Measurements from ENCODE around the gene RNF43. TPM values are rescaled to one million over a fixed set of nuclear protein-coding genes. Genes with fewer than 3 reads are reported as not detected.

RNF43 gene
- total RNA-seq, 2 experiments from 2014 or later = 0.34 to 1.1 TPM

DNA sequence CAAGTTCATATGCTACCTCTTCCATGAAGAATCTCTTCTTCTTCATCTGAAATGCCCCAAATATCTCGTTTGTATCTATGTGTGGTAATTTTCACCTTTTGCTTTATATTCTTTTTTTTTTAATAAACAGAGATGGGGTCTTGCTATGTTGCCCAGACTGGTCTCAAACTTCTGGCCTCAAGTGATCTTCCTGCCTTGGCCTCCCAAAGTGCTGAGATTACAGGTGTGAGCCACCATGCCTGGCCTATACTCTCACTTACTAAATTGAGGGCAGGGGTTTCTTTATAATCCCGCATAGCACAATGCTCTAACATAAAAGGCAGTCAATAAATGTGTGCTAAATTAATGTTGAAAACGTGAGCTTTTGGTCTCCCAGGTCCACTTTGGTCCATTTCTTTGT, 30.6 kb downstream of the RNF43 start:
- no peak for ATAC-seq
- intact Hi-C loops (cut with micrococcal nuclease) = no loop called here
- Mint-ChIP-seq H3K27ac (no peak overlapping the region), H3K4me1 (ENCODE audit: low read depth) (peaks cover 20% of the 10 kb centered on the region), H3K36me3 (ENCODE audit: low read depth) (no peaks in the 10 kb centered on the region), H3K4me3 (no peak overlapping the region), H3K9me3 (no peaks in the 10 kb centered on the region), H3K27me3 (no peaks in the 10 kb centered on the region)
- ChIA-PET POLR2A (interaction anchor here (0.6 kb wide), 1 partner anchor 264 kb away, joined by 4 read pairs; no protein-coding TSS in a partner anchor), CTCF (no interaction called here)
- TF ChIP-seq, protein P1, sequence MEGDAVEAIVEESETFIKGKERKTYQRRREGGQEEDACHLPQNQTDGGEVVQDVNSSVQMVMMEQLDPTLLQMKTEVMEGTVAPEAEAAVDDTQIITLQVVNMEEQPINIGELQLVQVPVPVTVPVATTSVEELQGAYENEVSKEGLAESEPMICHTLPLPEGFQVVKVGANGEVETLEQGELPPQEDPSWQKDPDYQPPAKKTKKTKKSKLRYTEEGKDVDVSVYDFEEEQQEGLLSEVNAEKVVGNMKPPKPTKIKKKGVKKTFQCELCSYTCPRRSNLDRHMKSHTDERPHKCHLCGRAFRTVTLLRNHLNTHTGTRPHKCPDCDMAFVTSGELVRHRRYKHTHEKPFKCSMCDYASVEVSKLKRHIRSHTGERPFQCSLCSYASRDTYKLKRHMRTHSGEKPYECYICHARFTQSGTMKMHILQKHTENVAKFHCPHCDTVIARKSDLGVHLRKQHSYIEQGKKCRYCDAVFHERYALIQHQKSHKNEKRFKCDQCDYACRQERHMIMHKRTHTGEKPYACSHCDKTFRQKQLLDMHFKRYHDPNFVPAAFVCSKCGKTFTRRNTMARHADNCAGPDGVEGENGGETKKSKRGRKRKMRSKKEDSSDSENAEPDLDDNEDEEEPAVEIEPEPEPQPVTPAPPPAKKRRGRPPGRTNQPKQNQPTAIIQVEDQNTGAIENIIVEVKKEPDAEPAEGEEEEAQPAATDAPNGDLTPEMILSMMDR (IDR thresholded peaks at IDR 0.05) = no peak
- DNase-seq = no peak

DNA sequence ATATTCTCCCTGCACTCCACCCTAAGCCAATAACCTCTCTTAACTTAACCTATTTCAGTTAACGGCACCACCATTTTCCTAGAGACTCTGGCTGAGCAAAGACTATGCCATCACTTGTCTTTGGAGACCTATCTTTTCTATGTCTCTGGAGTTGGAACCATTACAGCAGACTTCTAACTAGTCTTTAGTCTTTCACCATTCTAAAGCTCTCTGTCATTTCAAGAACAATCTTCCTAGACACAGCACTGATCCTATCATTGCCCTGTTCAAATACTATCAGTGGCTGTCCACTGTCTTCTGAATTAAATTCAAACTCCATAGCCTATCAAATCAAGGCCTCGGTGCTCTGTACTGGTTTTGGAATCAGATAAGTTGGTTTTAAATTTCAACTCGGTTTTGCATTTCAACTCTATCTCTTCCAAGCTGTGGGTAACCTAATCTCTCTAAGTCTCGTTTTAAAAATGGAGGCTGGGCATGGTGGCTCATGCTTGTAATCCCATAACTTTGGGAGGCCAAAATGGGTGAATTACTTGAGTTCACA, 31.9 kb downstream of the RNF43 start:
- H3K4me1 Mint-ChIP-seq (ENCODE audit: low read depth) = peaks cover 27% of the 10 kb centered on the region
- H3K9me3 Mint-ChIP-seq = no peaks in the 10 kb centered on the region
- no peaks in the 10 kb centered on the region for H3K27me3 Mint-ChIP-seq
- H3K36me3 Mint-ChIP-seq (ENCODE audit: low read depth) = no peaks in the 10 kb centered on the region
- CTCF ChIA-PET = interaction anchor here (0.9 kb wide), 1 partner anchor 54 kb away, joined by 3 read pairs; no protein-coding TSS in a partner anchor
- no peak overlapping the region for H3K4me3 Mint-ChIP-seq
- H3K27ac Mint-ChIP-seq = no peak overlapping the region
- intact Hi-C loops (cut with micrococcal nuclease) = no loop called here
- DNase-seq (no peak), ATAC-seq (no peak)
- TF ChIP-seq, protein P1 (IDR thresholded peaks at IDR 0.05) = no peak
- POLR2A ChIA-PET = no interaction called here

DNA sequence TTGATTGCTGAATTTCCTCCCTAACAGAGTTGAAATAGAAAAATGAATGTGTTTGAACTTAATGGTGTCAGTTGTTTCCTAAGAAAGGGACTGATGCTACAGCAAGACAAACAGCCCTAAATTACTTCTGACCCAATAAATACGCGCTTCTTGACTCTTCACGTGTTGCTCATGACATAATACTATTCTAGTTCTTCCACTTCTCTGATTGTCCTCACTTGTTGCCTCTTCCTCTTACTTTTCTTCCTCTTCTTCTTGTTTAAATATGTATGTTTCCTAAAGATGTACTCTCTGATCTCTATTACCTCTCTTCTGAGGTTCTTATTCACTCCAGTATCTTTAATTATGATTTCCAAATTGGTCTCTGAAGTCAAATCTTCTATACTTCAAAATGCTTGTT, 32.4 kb downstream of the RNF43 start:
- Mint-ChIP-seq H3K4me3 (no peak overlapping the region), H3K4me1 (ENCODE audit: low read depth) (peaks cover 27% of the 10 kb centered on the region)
- TF ChIP-seq, protein P1 (IDR thresholded peaks at IDR 0.05) = no peak

DNA sequence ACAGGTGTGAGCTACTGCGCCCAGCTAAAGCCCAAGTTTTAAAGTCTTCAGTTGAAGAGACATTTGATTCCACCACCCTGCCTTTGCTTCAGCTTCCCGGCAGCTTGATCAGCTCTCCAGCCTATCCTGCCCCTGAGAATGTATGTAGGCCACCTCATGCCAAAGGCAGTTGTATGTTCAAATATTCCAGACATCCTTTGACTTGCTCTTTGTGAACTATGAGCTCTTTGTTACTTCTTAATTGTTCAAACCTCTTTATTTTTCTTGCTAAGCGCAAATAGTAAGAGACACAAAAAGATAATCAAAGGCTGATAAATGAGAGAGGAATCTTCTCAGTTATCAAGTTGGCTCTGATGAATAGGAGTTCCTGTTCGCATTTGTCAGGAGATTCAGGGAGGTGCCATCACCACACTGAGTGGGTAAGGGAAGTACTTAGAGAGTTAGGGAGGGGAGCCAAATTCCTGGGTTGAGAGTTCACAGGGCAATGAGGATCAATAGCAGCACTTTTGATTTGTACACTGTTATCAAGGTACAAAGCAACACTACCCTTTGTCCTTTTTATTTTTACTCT, 33.4 kb downstream of the RNF43 start:
- Mint-ChIP-seq H3K27me3 (no peaks in the 10 kb centered on the region), H3K9me3 (no peaks in the 10 kb centered on the region), H3K4me3 (no peak overlapping the region), H3K36me3 (ENCODE audit: low read depth) (no peaks in the 10 kb centered on the region), H3K27ac (no peak overlapping the region), H3K4me1 (ENCODE audit: low read depth) (peaks cover 35% of the 10 kb centered on the region)
- intact Hi-C loops (cut with micrococcal nuclease) = no loop called here
- DNase-seq (no peak), ATAC-seq (no peak)
- CTCF ChIA-PET = interaction anchor here (0.9 to 1.7 kb wide), 5 partner anchors 12 to 80 kb away, joined by 3 to 6 read pairs (median 4); partner anchors contain the start of gene RNF43
- POLR2A ChIA-PET = interaction anchor here (1.7 kb wide), 1 partner anchor 52 kb away, joined by 6 read pairs; no protein-coding TSS in a partner anchor
- TF ChIP-seq, protein P1 (IDR thresholded peaks at IDR 0.05) = no peak

More for the DNA sequence above, 32.4 kb downstream of the RNF43 start:
- no peak for ATAC-seq
- DNase-seq = no peak
- Mint-ChIP-seq H3K9me3 (no peaks in the 10 kb centered on the region), H3K27ac (no peak overlapping the region), H3K27me3 (no peaks in the 10 kb centered on the region), H3K36me3 (ENCODE audit: low read depth) (no peaks in the 10 kb centered on the region)
- POLR2A ChIA-PET = interaction anchor here (1.7 kb wide), 1 partner anchor 53 kb away, joined by 6 read pairs; no protein-coding TSS in a partner anchor
- intact Hi-C loops (cut with micrococcal nuclease) = no loop called here
- CTCF ChIA-PET = interaction anchor here (0.9 to 1.7 kb wide), 5 partner anchors 11 to 81 kb away, joined by 3 to 6 read pairs (median 4); no protein-coding TSS in a partner anchor

DNA sequence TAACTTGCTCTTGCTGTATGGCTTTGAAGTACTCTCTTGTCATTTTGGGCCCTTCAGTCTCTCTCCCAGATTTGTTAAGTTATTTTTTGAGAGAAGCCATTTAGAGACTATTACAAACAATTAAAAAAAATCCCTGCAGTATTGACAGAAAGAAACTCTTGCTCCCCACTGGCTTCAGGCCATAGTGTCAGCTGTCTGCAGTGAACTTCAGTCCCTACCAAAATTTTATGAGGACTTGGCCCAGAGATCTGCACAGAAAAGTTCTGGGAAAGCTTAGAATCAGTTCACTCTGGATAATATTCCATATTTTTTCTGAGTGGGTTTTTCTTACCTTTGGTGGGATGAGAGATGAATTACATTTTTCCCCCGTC, 34.5 kb downstream of the RNF43 start:
- ATAC-seq (no peak), DNase-seq (no peak)
- intact Hi-C loops (cut with micrococcal nuclease) = no loop called here
- ChIA-PET POLR2A (interaction anchor here (0.8 to 2.2 kb wide), 5 partner anchors 14 to 55 kb away, joined by 3 to 12 read pairs (median 4); partner anchors contain the start of genes RNF43 and SUPT4H1), CTCF (interaction anchor here (0.8 to 1.6 kb wide), 7 partner anchors 30 to 79 kb away, joined by 3 to 8 read pairs (median 4); partner anchors contain the start of genes RNF43 and SUPT4H1)
- Mint-ChIP-seq H3K27ac (peak overlapping the region; percentile 65), H3K4me3 (no peak overlapping the region), H3K27me3 (no peaks in the 10 kb centered on the region), H3K9me3 (no peaks in the 10 kb centered on the region), H3K4me1 (ENCODE audit: low read depth) (peaks cover 40% of the 10 kb centered on the region), H3K36me3 (ENCODE audit: low read depth) (no peaks in the 10 kb centered on the region)
- TF ChIP-seq, protein P1 (IDR thresholded peaks at IDR 0.05) = no peak
